HG02884 (cell line): Measurements from ENCODE around the gene DPP10.
"Not testable (repeated sequence)": the region's sequence is repeated elsewhere in the genome, so short reads cannot be mapped to it uniquely, and the experiment has no call there.

Experiments
- ATAC-seq: cut with Tn5 transposase; IDR thresholded peaks from one replicate; pipeline ENCODE4 v1.9.1; 2021; ENCODE audit warnings: mild to moderate bottlenecking, moderate library complexity; ENCODE audit not compliant: unreplicated experiment

The DPP10 gene

DNA sequence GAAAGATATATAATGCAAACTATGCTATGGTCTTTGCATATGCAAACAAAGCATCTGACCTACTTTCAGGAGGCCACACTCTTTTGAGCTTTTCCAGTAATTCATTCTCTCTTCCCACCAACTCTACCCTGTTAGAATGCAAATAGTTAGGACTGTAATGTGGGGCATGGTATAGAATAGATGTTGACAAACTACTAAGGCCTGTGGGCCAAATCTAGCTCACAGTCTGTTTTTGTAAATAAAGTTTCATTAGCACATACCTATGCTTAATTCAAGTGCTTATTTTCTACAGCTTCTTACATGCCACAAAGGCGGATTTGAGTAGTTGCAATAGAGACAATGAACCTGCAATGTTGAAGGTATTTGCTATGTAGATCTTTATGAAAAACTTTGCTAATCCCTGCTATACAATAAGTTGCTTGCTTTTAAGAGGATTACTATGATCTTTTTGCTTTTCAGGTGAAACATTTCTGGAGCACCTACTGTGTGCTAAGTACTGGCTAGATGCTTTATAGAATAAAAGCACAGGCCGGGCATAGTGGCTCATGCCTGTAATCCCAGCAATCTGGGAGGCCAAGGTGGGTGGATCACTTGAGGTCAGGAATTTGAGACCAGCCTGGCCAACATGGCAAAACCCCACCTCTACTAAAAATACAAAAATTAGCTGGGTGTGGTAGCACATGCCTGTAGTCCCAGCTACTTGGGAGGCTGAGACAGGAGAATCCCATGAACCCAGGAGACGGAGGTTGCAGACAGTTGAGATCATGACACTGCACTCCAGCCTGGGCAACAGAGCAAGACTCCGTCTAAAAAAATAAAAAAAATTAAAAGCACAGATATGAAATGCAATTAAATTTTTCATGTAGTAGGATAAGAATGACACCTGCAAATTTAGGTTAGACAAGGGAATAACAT lies 267.8 kb downstream of the DPP10 start:
- no peak for ATAC-seq

DNA sequence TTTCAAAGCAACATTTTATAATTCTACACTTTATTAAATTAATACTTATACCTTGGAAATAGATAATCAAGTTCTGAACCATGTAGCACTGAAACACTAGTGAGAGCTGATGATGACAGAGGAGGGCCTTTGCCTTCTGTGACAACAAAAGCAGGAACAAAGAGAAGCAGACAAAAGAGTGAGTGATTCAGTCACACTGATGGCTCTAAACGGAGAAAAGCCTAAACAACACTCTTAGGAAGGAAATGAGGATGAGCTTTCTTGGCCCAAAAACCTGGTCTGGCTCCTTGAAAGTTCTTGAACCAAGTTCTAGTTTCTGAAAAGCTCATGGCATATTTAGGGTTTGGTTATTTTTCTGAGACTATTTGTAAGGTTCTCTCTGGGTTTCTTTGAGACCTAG lies 271.9 kb downstream of the DPP10 start:
- no peak for ATAC-seq

DNA sequence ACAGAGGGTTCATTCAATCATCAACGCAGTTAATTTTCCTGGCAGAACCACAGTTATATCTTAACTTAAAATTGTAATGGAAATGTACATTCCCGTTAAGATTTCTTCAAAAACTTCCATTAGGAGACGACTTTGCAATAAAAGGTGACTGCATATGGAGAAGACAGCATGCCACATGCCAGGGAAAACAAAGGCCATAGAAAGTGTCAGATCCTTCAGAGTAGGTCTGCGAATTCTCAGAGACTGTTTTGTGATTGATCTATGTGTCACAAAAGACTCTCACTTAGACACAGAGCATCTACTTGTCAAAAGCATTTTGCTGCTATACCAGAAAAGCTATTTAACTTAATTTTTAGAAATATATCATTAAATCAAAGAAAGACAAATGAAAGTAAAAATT lies 274.6 kb downstream of the DPP10 start:
- ATAC-seq, result no peak

DNA sequence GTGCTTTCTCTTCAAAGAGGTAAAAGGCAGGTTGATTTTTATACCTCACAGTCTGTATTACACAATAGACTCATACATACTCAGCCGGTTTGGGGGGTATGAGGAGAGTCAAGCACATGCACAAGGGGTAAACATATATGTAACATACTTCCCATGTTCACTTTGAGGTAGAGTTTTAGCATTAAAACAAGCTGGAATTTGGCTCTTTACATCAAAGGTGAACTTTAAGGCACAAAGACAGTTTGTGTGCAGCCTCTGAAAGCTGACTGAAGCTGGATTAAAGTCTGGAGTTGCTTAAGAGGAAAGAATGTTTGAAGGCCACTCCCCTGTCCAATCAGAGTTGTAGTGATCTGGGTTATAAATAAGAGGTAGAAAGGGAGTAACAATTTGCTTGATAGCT lies 282.0 kb downstream of the DPP10 start:
- no peak for ATAC-seq

DNA sequence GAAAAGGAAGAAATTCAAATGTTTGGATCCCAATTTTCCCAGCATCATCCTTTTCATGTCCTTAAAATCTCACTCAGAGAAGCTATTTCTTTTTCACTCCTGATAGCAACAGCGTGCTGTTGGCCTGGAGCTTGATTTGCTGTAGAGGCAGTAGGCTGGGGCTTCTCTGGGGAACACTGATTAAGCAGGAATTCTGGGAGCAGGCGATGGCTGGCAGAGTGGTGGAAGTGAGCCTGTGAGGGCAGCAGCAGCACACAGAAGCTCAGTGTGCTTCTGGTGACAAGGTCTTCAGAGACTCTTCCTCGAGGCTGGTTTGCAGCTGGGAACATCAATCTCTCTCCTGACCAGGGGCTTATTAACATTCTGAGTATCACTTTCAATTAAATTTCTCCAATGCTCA lies 284.6 kb downstream of the DPP10 start:
- ATAC-seq, result no peak

DNA sequence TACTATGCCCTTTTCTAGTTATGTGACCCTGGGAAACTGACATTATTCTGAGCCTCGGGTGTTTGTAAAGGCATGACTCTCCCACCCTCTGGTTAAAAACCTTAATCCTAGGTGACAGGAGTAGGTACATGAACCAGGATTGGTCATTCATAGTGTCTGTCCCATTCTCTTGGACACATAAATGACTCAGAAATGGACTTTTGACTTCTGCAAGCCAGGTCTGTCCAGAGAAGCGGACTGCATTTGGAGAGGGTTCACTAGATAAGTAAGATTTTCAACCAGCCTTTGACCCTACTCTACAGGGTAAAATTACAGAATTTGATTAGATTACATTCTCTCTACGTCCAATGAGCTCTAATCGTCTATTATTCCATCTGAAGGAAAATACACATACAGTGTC lies 285.9 kb downstream of the DPP10 start:
- ATAC-seq, result no peak

DNA sequence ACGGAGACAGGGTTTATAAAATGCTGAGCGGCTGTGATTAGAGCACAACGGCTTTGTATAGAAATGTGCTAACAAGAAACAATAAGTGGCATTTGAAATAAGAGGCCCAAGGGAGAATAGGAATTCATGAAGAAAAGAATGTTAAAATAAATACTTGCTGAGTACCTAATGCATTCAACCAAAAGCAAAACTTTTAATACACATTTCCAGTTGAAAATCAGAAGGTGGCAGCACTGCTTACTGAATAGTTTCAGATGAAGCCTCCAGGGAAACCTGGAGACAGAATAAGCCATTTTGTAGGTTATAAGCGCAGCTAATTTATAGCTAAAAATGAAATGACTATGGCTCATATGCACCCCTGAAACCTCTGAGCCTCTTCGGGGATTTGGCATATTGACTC lies 286.6 kb downstream of the DPP10 start:
- ATAC-seq, result no peak

DNA sequence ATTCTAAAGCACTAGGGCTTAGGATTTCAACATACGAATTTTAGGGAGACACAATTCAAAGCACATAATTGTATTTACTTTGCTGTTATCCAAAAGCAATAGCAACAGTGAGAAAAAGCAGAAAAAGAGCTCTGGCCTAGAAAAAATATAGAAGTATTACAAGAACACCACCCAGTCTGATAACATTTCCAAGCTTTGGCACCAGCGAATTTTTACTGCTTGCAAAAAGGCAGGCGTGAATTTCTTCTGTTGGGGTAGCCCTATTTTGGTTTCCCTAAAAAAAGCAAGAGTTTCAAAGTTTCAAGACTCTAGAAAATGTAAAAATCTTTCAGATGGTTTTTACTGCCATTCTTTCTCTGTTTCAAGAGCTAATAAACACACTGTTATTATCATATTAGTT lies 292.7 kb downstream of the DPP10 start:
- no peak for ATAC-seq

DNA sequence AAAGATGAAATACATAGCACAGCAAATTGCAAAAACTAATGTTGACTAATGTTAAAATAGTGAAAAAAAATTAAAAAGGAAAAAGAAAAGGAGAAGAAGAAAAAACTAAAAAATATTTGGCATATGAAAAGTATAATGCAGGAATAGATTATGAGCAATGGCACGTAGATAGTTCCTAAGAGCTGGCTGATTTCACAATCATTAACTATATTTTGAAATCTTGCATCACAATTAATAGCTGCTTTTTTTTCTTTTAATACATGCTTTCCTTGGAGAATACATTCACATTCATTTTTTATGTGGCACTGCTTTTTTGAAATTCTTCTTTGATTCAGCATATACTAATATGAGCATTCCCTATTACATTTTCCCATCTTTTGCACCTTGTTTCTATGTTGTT lies 299.8 kb downstream of the DPP10 start:
- ATAC-seq, result no peak

DNA sequence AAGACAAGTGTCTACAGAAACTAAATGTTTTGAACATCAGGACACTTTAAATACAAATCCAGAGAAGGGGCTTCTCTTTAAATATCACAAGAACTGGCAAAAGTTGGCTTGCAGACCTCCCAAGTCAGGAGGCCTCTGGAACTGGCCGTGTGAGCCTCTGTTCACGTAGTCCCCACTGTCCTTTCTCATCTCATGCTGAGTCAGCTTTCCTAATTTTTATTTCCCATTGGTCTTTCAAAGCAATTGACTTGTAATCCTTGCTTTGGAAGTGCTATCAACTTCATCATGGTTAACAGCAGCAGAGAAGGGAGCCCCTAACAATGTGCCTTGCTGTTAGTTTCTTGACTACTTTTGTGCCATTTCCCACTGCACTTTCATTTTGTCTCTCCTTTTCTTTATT lies 303.3 kb downstream of the DPP10 start:
- no peak for ATAC-seq

DNA sequence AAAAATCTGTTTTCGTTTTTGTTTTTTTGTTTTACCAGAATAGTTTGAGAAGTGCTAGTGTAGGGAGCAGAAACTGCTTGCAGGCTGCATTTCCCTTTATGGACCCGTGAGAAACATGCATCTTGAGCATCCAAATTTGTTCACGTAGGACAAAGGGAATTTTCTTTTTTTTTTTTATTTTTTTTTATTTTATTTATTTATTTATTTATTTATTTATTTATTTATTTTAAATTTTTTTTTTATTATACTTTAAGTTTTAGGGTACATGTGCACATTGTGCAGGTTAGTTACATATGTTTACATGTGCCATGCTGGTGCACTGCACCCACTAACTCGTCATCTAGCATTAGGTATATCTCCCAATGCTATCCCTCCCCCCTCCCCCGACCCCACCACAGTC lies 305.7 kb downstream of the DPP10 start:
- not testable (repeated sequence) for ATAC-seq

DNA sequence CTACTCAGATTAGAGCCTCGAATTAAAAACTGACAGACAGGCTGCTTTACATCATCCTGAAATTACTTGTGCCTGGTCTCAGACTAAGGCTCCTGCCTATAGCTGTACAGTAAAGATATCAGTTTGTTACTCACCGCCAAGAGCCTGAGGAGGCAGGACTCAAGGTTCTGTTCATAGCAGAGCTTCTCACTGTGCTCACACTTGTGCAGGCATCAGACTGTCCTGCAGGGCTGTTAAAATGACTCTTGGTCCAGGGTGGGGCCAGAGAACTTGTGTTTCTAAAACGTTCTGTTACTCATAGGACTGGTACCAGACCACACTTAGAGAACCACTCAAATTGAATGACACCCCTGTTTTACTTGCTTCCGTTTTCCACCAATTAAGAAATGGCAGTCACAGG lies 310.0 kb downstream of the DPP10 start:
- ATAC-seq, result no peak

DNA sequence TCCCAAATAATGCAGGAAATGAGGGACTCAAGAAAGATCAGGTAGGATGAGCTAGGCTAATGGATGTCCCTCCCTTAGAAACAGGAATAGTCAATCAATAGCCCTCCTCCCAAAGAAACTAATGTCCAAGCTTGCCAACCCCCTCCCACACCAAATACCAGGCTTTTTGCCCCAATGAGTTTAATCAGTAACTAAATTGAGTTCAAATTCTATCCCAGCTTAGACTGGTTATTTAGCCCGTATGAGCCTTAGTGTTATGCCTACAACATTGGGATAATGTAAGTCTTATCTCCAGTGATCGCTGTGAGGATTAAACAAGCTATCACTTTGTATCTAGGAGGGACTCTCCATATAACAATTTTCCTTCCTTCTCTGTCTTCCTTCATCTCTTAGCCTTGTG lies 310.7 kb downstream of the DPP10 start:
- ATAC-seq, result no peak

DNA sequence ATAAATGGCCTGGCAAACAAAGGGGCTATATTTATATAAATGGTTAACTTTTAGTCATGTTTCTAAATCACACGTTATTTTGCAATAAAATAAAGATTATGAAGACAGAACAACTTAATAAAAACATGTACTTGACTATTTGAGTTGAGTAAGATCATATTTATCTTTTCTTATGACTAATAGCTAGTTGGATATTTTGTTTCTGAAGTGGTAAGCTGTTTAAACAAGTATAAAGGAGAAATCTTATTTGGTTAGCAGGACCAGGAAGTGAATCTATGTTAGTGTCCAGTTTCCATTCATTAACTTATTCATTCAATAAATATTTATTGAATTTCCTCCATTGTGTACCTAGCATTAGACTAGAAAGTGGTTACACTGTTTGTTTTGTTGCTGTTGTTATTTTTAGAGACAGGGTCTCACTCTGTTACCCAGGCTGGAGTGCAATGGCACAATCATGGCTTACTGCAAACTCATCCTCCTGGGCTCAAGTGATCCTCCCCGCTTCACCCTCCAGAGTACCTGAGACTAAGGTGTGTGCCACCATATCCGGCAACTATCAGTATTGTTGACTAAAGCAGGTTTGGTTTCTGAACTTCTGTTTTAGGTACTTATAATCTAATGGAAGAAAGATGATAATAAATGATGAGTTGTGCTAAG lies 312.6 kb downstream of the DPP10 start:
- no peak for ATAC-seq

DNA sequence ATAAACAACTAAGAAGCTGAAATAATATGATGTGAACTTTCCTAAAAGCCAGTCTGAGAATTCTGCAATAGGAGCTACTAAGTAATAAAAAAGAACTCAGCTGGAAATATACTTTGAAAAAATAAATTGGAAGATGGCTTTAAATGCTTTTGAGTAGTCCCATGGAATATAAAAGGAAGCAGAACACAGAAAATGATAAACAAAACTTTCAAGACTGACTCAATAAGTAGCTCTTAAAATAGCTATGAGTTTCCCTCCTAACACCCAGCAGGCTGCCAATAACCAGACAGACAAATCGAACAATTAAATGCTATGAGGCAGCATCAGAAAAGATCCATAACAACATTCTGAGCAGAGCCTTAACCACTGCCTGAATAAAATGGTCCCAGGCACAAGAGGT lies 319.9 kb downstream of the DPP10 start:
- no peak for ATAC-seq

DNA sequence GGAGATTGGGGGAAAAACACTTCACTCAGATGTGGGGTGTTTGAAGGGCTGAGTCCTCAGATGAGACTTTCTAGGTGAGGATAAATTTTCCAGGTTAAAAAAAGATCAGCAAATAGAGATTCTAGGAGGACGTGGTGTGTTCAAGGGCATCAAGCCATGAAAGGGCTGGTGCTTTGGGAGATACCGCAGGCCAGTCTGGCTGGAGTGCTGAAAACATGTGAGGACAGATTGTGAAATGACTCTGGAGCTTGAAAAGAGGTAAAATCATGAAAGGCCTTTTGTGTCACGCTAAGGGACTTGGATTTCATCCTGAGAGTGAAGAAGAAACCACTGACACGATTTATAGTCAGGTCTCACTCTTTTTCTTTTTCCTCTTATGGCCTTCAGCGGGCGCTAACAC lies 320.5 kb downstream of the DPP10 start:
- no peak for ATAC-seq

DNA sequence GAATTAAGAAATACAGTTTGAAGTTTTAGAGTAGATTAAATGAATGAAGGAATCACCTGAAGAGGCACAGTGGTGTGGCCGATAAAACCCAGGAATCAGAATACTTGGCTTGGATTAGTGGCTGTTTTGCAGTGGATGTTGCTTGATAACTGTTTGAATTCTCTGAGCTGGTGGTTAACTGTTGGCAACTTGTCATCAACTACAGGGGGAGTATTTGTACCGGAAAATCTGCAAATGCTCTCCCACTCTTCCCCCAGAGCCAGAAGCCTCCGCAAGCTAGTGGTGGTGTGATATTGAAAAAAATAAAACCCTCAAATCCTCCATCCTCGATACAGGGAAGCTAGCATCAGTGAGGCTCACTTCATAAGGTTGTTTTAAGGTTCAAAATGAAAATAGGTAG lies 326.7 kb downstream of the DPP10 start:
- ATAC-seq, result no peak

DNA sequence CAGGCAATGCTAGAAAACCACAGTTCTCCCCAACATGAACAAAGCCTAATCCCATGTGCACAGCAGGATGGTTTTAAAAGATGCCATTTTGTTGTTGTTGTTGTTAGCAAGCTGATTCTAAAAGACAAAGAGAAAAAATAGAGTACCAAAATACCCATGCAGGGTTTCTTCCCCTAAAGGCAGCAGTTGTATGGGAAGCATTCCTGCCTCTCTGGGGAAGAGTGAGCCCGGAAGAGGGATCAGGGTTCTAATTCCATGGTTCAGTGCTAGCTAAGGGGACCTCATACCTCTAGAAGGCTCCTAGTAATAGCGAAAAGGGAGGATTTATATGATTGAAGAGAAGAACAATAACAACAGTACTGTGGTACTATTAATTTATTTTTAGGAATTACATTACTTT lies 327.6 kb downstream of the DPP10 start:
- no peak for ATAC-seq

DNA sequence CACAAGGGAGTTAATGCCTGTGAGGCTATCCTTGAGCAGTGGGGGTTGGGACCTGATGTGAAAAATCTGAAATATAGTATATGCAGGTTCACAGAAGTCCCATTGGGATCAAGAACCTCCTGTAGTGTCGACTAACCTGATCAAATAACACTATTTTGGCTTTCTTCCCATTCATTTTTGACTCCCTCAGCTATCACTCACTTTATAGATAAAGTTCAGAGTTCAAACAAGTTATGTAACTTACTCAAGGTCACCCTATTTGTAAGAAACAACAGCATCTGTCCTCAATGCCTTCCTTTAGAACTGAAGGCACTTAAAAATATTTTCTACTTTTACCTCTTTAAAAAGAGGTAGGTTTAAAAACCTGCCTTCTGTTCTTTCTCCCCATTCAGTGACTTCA lies 341.6 kb downstream of the DPP10 start:
- no peak for ATAC-seq

DNA sequence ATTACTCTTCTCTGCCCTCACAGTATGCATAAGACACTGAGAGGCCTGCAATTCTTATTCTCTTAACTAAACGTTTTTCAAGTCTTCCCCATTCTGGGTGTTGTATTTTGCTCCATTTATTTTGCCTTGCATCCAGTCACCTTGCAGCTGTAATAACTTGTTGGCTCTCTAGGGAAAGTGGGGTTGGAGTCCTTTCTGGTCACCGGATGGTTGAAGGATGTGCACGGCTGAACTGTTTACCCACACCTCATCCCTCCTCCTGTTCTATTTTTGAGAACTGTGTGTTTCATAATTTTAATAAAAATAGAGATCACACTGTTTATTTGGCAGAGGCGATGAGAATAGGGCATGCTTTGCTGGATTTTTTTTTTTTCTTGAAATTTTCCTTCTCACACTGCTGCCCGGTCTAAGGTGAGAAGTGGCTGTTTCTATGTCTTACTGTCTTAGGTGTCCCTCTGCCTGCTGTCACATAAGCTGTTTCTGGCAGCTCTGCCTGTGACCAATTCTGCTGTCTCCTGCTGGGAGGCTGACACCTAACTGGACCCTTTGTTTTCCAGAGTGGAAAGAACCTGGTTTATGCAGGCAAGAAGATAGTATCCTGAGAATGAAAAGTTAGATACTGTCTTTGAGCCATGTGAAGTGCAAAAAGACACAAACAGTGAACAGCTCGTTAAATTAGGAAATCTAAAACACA lies 342.6 kb downstream of the DPP10 start:
- ATAC-seq, result no peak

DNA sequence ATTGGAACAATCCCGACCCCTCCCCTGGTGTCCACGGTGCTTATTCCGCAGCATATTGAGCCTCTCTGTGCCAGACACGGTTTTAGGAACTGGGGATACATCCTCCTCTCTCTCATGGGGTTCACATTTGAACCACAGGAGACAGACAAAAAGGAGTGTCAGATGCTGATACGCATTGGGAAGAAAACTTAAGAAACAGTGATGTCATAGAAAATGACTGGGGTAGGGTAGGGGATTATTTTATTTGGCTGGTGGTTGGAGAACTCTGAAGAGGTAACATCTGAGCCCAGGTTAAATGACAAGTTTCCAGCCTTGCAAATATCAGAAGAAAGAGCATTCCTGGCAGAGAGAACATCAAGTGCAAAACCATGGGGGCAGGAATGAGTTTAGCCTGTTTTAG lies 344.5 kb downstream of the DPP10 start:
- ATAC-seq, result no peak

DNA sequence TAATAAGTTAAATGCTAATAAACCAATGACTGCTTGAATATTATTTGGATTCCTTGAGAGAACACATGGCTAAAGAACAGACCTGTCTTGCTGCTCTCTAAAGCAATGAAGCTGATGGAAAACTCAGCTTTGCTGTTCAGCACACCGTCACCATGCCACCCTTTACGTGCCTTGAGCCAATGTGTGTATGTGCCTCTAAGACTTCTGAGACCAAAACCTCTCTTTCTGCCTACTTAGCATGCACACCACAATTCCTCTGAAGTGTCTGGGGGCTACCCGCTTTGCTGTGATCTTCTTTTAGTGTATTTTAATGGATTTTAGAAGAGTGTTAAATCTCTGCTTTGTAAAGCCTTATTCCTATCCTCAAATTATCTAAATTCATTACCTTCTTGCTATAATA lies 345.0 kb downstream of the DPP10 start:
- ATAC-seq, result no peak
